Neural cell (in vitro differentiated cells): ENCODE results near the gene CRNKL1. TPM values are rescaled to one million over a fixed set of nuclear protein-coding genes. Genes with fewer than 3 reads are reported as not detected.

Experiments
- H2AFZ ChIP-seq: fragments of 200-600, 300-800 bp; sonication (generic), shearing (Covaris generic); 2 replicates; pipeline ENCODE4 v1.6.0; 2014; ENCODE audit warnings: low read depth, mild to moderate bottlenecking, antibody characterized with exemption, low read length, moderate library complexity
- H3F3A ChIP-seq: fragments of 200-600 bp; shearing (Covaris generic); 2 replicates; pipeline ENCODE4 v1.6.1; 2016; ENCODE audit warnings: mild to moderate bottlenecking, moderate library complexity, mixed read lengths, antibody characterized with exemption, low read length; ENCODE audit not compliant: insufficient read depth, poor library complexity, severe bottlenecking
- H3K27ac ChIP-seq: fragments of 200-600, 300-800 bp; sonication (generic), shearing (Covaris generic); 2 replicates; pipeline ENCODE4 v1.5.1; 2014; ENCODE audit warnings: mild to moderate bottlenecking, low read length, moderate library complexity
- H3K27me3 ChIP-seq: fragments of 300-800, 200-600 bp; sonication (generic), shearing (Covaris generic); 2 replicates; pipeline ENCODE4 v1.6.0; 2014; ENCODE audit warnings: mild to moderate bottlenecking, low read depth, low read length, moderate library complexity; ENCODE audit not compliant: insufficient read depth
- H3K36me3 ChIP-seq: fragments of 300-800, 200-600 bp; sonication (generic), shearing (Covaris generic); 2 replicates; pipeline ENCODE4 v1.5.1; 2014; ENCODE audit warnings: mild to moderate bottlenecking, antibody characterized with exemption, low read length, moderate library complexity; ENCODE audit not compliant: insufficient read depth
- H3K4me2 ChIP-seq: fragments of 300-800, 200-600 bp; sonication (generic), shearing (Covaris generic); 2 replicates; pipeline ENCODE4 v1.6.0; 2014; ENCODE audit warnings: mild to moderate bottlenecking, low read length
- H3K4me3 ChIP-seq: fragments of 300-800, 200-600 bp; sonication (generic), shearing (Covaris generic); 2 replicates; pipeline ENCODE4 v1.5.1; 2014; ENCODE audit warnings: mild to moderate bottlenecking, low read length, moderate library complexity
- H3K79me2 ChIP-seq: fragments of 200-600 bp; shearing (Covaris generic); replicated peaks from 2 replicates; pipeline ENCODE4 v1.6.0; 2014; ENCODE audit warnings: mild to moderate bottlenecking, low read length, moderate library complexity; ENCODE audit not compliant: insufficient read depth
- H3K9ac ChIP-seq: fragments of 300-800, 200-600 bp; sonication (generic), shearing (Covaris generic); 2 replicates; pipeline ENCODE4 v1.6.1; 2016; ENCODE audit warnings: mild to moderate bottlenecking, low read length, mixed read lengths
- H3K9me2 ChIP-seq: fragments of 200-600 bp; shearing (Covaris generic); 2 replicates; pipeline ENCODE4 v1.6.1; 2016; ENCODE audit warnings: mild to moderate bottlenecking, low read length, mixed read lengths; ENCODE audit not compliant: insufficient read depth
- H3K9me3 ChIP-seq: fragments of 200-600, 300-800 bp; sonication (generic), shearing (Covaris generic); 2 replicates; pipeline ENCODE4 v1.6.1; 2016; ENCODE audit warnings: mild to moderate bottlenecking, mixed run types, low read length, moderate library complexity, mixed read lengths
- H4K20me1 ChIP-seq: fragments of 200-600 bp; shearing (Covaris generic); 2 replicates; pipeline ENCODE4 v1.6.1; 2016; ENCODE audit warnings: mild to moderate bottlenecking, mixed run types; ENCODE audit not compliant: insufficient read depth
- CTCF ChIP-seq: fragments of 450-650 bp; IDR thresholded peaks from 2 replicates; pipeline ENCODE4 v1.5.1; 2014; ENCODE audit warnings: antibody characterized with exemption, mild to moderate bottlenecking, moderate library complexity; ENCODE audit not compliant: poor library complexity, severe bottlenecking
- EP300 ChIP-seq: fragments of 450-650 bp; conservative IDR thresholded peaks from 2 replicates; pipeline ENCODE4 v1.6.1; 2014; ENCODE audit warnings: antibody characterized with exemption, mild to moderate bottlenecking, moderate library complexity; ENCODE audit not compliant: poor library complexity, severe bottlenecking
- EZH2 ChIP-seq: fragments of 200-600, 300-800 bp; shearing (Covaris generic), sonication (generic); IDR thresholded peaks from 2 replicates; pipeline ENCODE4 v1.6.1; 2014; ENCODE audit warnings: antibody characterized with exemption, low read length, borderline replicate concordance, mild to moderate bottlenecking; ENCODE audit not compliant: insufficient read depth, poor library complexity, severe bottlenecking
- MXI1 ChIP-seq: fragments of 450-650 bp; conservative IDR thresholded peaks from 2 replicates; pipeline ENCODE4 v1.6.1; 2014; ENCODE audit warnings: antibody characterized with exemption, mild to moderate bottlenecking; ENCODE audit not compliant: poor library complexity, severe bottlenecking
- POLR2AphosphoS5 ChIP-seq: IDR thresholded peaks from 2 replicates; pipeline ENCODE4 v1.6.1; 2012
- RAD21 ChIP-seq: fragments of 450-650 bp; conservative IDR thresholded peaks from 2 replicates; pipeline ENCODE4 v1.6.1; 2014; ENCODE audit warnings: antibody characterized with exemption, mild to moderate bottlenecking, moderate library complexity
- REST ChIP-seq: IDR thresholded peaks from 2 replicates; pipeline ENCODE4 v1.6.1; 2012; ENCODE audit warnings: borderline replicate concordance
- SMC3 ChIP-seq: fragments of 450-650 bp; conservative IDR thresholded peaks from 2 replicates; pipeline ENCODE4 v1.6.1; 2014; ENCODE audit warnings: antibody characterized with exemption, mild to moderate bottlenecking, moderate library complexity; ENCODE audit not compliant: poor library complexity
- TAF1 ChIP-seq: IDR thresholded peaks from 2 replicates; pipeline ENCODE4 v1.6.1; 2012; ENCODE audit warnings: low read depth
- polyA plus RNA-seq: library from polyadenylated mRNA; depleted of rRNA; stranded (reverse); fragments of >200 nt; gene quantifications from 2 replicates; pipeline ENCODE4 v1.2.3, GENCODE V29; 2014

CRNKL1 gene
- polyA plus RNA-seq, 1 donor from 2014 or later = 27.0 TPM

GRCh38 chr20:20037960-20038359, 14.3 kb downstream of the CRNKL1 start:
- TF ChIP-seq RAD21 = no peak
- TF ChIP-seq REST = no peak
- TF ChIP-seq TAF1 = no peak
- no peak for TF ChIP-seq SMC3
- no peak for TF ChIP-seq EP300
- TF ChIP-seq EZH2 = no peak
- no peak for TF ChIP-seq CTCF
- no peak for TF ChIP-seq POLR2AphosphoS5
- no peak for TF ChIP-seq MXI1
- no peaks in the 10 kb centered on the region for H3F3A ChIP-seq

GRCh38 chr20:20036756-20037155, 15.5 kb downstream of the CRNKL1 start:
- no peak overlapping the region for H3K27ac ChIP-seq
- no peak for TF ChIP-seq RAD21
- no peak for TF ChIP-seq CTCF
- no peak for TF ChIP-seq REST
- no peak for TF ChIP-seq MXI1
- TF ChIP-seq TAF1 = no peak
- TF ChIP-seq POLR2AphosphoS5 = no peak
- TF ChIP-seq EP300 = no peak
- no peak for TF ChIP-seq SMC3
- no peak for TF ChIP-seq EZH2
- peaks cover 21% of the 10 kb centered on the region for H3K36me3 ChIP-seq

More at GRCh38 chr20:20037960-20038359, 14.3 kb downstream of the CRNKL1 start:
- H3K79me2 ChIP-seq = no peaks in the 10 kb centered on the region
- peaks cover 29% of the 10 kb centered on the region for H3K36me3 ChIP-seq
- H3K9me3 ChIP-seq = no peaks in the 10 kb centered on the region
- no peaks in the 10 kb centered on the region for H3K27me3 ChIP-seq
- no peak overlapping the region for H2AFZ ChIP-seq
- no peak overlapping the region for H3K4me3 ChIP-seq
- no peaks in the 10 kb centered on the region for H3K9me2 ChIP-seq
- no peaks in the 10 kb centered on the region for H4K20me1 ChIP-seq
- H3K4me2 ChIP-seq = no peak overlapping the region
- H3K27ac ChIP-seq = no peak overlapping the region
- no peak overlapping the region for H3K9ac ChIP-seq

More at GRCh38 chr20:20036756-20037155, 15.5 kb downstream of the CRNKL1 start:
- Histone ChIP-seq H3K27me3 (no peaks in the 10 kb centered on the region), H3K9me3 (no peaks in the 10 kb centered on the region), H3K9me2 (no peaks in the 10 kb centered on the region), H2AFZ (no peak overlapping the region), H3F3A (no peaks in the 10 kb centered on the region), H3K79me2 (no peaks in the 10 kb centered on the region), H3K4me3 (no peak overlapping the region), H4K20me1 (no peaks in the 10 kb centered on the region), H3K4me2 (no peak overlapping the region), H3K9ac (no peak overlapping the region)
